Stimulated activated CD4-positive, alpha-beta T cell treated with anti-CD3 and anti-CD28 coated beads, TNF-alpha, amount 100 ng/mL, for 1 hour (primary cell): Measurements from ENCODE around the gene CUBN.
"Not testable (repeated sequence)": the region's sequence is repeated elsewhere in the genome, so short reads cannot be mapped to it uniquely, and the experiment has no call there.

Experiments used
- DNase-seq, 3 donors: peaks; one replicate each; pipeline ENCODE4 v3.0.0-alpha.2; 2020; ENCODE audit warnings: low read depth in 3 of 3, low spot score in 1 of 3

CUBN gene

GRCh38 chr10:17141504-17142229 is 12.1 kb upstream of the CUBN start:
- DNase-seq, result no peak

- DNase-seq, result no peak
Observed at GRCh38 chr10:17140386-17140761, 10.8 kb upstream of the CUBN start.

- DNase-seq, result no peak
Observed at GRCh38 chr10:17138460-17139042, 8.9 kb upstream of the CUBN start.

- no peak for DNase-seq
Observed at GRCh38 chr10:17134737-17135260, 5.2 kb upstream of the CUBN start.

- DNase-seq, result no peak
Observed at GRCh38 chr10:17134282-17134681, 4.7 kb upstream of the CUBN start.

GRCh38 chr10:17128261-17128660 is 1.4 kb downstream of the CUBN start:
- DNase-seq, result no peak

GRCh38 chr10:17126327-17126726 is 3.3 kb downstream of the CUBN start:
- DNase-seq, result no peak

GRCh38 chr10:17125206-17125893 is 4.3 kb downstream of the CUBN start:
- DNase-seq, result no peak

- no peak for DNase-seq
Observed at GRCh38 chr10:17123961-17124360, 5.7 kb downstream of the CUBN start.

- DNase-seq, result no peak
Observed at GRCh38 chr10:17122726-17123661, 6.6 kb downstream of the CUBN start.

- DNase-seq, result no peak
Observed at GRCh38 chr10:17122052-17122451, 7.6 kb downstream of the CUBN start.

- DNase-seq, result no peak
Observed at GRCh38 chr10:17120694-17121093, 8.9 kb downstream of the CUBN start.

- no peak for DNase-seq
Observed at GRCh38 chr10:17119845-17120244, 9.8 kb downstream of the CUBN start.

GRCh38 chr10:17116193-17116592 is 13.4 kb downstream of the CUBN start:
- no peak for DNase-seq

GRCh38 chr10:17115683-17116082 is 13.9 kb downstream of the CUBN start:
- no peak for DNase-seq

- DNase-seq, result not testable (repeated sequence)
Observed at GRCh38 chr10:17114878-17115444, 14.7 kb downstream of the CUBN start.

- DNase-seq, result no peak
Observed at GRCh38 chr10:17113889-17114540, 15.6 kb downstream of the CUBN start.

GRCh38 chr10:17113346-17113745 is 16.3 kb downstream of the CUBN start:
- no peak for DNase-seq

- DNase-seq, result no peak
Observed at GRCh38 chr10:17112566-17112965, 17.0 kb downstream of the CUBN start.

- no peak for DNase-seq
Observed at GRCh38 chr10:17109475-17110207, 20.0 kb downstream of the CUBN start.
